ENCODE results near the gene LINGO4. TPM values are rescaled to one million over a fixed set of nuclear protein-coding genes. Genes with fewer than 3 reads are reported as not detected.

The LINGO4 gene
- total RNA-seq, 2 experiments from 2014 or later: not detected

GRCh38 chr1:151849871-151850270 lies 44.7 kb upstream of the LINGO4 start:
- Mint-ChIP-seq H3K27me3 (no peaks in the 10 kb centered on the region), H3K36me3 (ENCODE audit: low read depth) (peaks cover 14% of the 10 kb centered on the region), H3K4me1 (ENCODE audit: low read depth) (peaks cover 26% of the 10 kb centered on the region), H3K9me3 (no peaks in the 10 kb centered on the region), H3K27ac (peak overlapping the region; percentile 27), H3K4me3 (no peak overlapping the region)
- no peak for ATAC-seq
- TF ChIP-seq, protein P1, sequence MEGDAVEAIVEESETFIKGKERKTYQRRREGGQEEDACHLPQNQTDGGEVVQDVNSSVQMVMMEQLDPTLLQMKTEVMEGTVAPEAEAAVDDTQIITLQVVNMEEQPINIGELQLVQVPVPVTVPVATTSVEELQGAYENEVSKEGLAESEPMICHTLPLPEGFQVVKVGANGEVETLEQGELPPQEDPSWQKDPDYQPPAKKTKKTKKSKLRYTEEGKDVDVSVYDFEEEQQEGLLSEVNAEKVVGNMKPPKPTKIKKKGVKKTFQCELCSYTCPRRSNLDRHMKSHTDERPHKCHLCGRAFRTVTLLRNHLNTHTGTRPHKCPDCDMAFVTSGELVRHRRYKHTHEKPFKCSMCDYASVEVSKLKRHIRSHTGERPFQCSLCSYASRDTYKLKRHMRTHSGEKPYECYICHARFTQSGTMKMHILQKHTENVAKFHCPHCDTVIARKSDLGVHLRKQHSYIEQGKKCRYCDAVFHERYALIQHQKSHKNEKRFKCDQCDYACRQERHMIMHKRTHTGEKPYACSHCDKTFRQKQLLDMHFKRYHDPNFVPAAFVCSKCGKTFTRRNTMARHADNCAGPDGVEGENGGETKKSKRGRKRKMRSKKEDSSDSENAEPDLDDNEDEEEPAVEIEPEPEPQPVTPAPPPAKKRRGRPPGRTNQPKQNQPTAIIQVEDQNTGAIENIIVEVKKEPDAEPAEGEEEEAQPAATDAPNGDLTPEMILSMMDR (IDR thresholded peaks at IDR 0.05): no peak
- POLR2A ChIA-PET: interaction anchor here (0.9 to 1.8 kb wide), 2 partner anchors 25 to 87 kb away, joined by 4 read pairs; partner anchors contain the start of gene MRPL9
- DNase-seq: no peak
- CTCF ChIA-PET: no interaction called here
- intact Hi-C loops (cut with micrococcal nuclease): no loop called here

- intact Hi-C loops (cut with micrococcal nuclease): no loop called here
- ATAC-seq (no peak), DNase-seq (no peak)
- H3K4me1 Mint-ChIP-seq (ENCODE audit: low read depth): peaks cover 26% of the 10 kb centered on the region
- H3K9me3 Mint-ChIP-seq: no peaks in the 10 kb centered on the region
- H3K36me3 Mint-ChIP-seq (ENCODE audit: low read depth): peaks cover 21% of the 10 kb centered on the region
- TF ChIP-seq, protein P1 (IDR thresholded peaks at IDR 0.05): no peak
- ChIA-PET POLR2A (interaction anchor here (1.0 to 1.8 kb wide), 3 partner anchors 59 to 97 kb away, joined by 3 to 4 read pairs (median 4); partner anchors contain the start of genes MRPL9 and TDRKH), CTCF (interaction anchor here (1.0 to 1.5 kb wide), 3 partner anchors 9 to 12 kb away, joined by 4 to 5 read pairs (median 4); no protein-coding TSS in a partner anchor)
- H3K27ac Mint-ChIP-seq: peak overlapping the region; percentile 27
- H3K27me3 Mint-ChIP-seq: no peaks in the 10 kb centered on the region
- H3K4me3 Mint-ChIP-seq: no peak overlapping the region
Measured at GRCh38 chr1:151849126-151849525, 43.9 kb upstream of the LINGO4 start.

DNA sequence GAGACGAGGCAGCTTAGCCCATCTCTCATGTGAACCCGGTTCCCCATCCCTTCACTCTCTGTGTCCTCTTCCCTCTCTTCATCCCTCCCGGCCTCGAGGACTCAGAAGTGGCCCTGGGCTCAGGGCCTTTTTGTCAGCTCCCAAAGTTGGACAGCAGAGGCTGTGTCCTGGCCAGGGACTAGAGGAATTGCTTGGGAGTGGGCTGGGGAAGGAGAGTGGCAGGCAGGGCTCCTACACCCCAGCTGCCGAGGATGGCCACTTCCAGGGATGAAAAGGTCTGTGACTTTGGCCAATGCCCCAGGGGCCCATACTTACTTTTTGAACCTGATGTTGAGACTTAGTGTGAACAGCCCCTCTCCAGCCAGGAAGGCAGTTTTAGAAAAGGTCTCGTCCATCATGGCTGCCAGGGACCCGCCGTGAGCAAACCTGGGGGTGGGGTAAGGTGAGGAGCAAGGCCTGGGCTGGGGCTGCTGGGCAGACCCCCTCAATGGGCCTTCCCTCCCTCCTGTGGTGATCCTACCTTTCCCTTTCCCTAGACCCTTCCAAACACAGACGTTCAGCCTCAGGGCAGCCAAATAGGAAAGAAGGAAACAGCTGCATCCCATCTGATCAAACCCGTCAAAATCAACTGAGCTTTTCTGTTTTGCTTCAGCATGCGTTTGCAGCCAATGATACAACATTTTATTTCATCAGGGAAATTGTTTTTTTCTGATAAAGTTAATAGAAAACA lies 42.8 kb upstream of the LINGO4 start:
- no peak for ATAC-seq
- TF ChIP-seq, protein P1 (IDR thresholded peaks at IDR 0.05): no peak
- no peak overlapping the region for H3K4me3 Mint-ChIP-seq
- CTCF ChIA-PET: interaction anchor here (0.6 to 1.5 kb wide), 5 partner anchors 8 to 86 kb away, joined by 3 to 5 read pairs (median 3); no protein-coding TSS in a partner anchor
- POLR2A ChIA-PET: interaction anchor here (0.6 to 1.8 kb wide), 8 partner anchors 8 to 98 kb away, joined by 3 to 5 read pairs (median 4); partner anchors contain the start of genes C2CD4D, MRPL9 and TDRKH
- peak overlapping the region; percentile 62 for H3K27ac Mint-ChIP-seq
- H3K36me3 Mint-ChIP-seq (ENCODE audit: low read depth): peaks cover 22% of the 10 kb centered on the region
- no peak for DNase-seq
- no peaks in the 10 kb centered on the region for H3K9me3 Mint-ChIP-seq
- no peaks in the 10 kb centered on the region for H3K27me3 Mint-ChIP-seq
- H3K4me1 Mint-ChIP-seq (ENCODE audit: low read depth): peaks cover 26% of the 10 kb centered on the region
- intact Hi-C loops (cut with micrococcal nuclease): no loop called here

- intact Hi-C loops (cut with micrococcal nuclease): no loop called here
Measured at GRCh38 chr1:151846686-151847237, 41.5 kb upstream of the LINGO4 start.

More at GRCh38 chr1:151846686-151847237, 41.5 kb upstream of the LINGO4 start:
- ChIA-PET CTCF (interaction anchor here (1.2 kb wide), 1 partner anchor 12 kb away, joined by 3 read pairs; no protein-coding TSS in a partner anchor), POLR2A (no interaction called here)
- ATAC-seq (peak; percentile 40), DNase-seq (no peak)
- Mint-ChIP-seq H3K27ac (peak overlapping the region; percentile 36), H3K27me3 (no peaks in the 10 kb centered on the region), H3K4me1 (ENCODE audit: low read depth) (peaks cover 26% of the 10 kb centered on the region), H3K4me3 (no peak overlapping the region), H3K9me3 (no peaks in the 10 kb centered on the region), H3K36me3 (ENCODE audit: low read depth) (peaks cover 25% of the 10 kb centered on the region)
- TF ChIP-seq, protein P1 (IDR thresholded peaks at IDR 0.05): no peak

Measured in activated CD8-positive, alpha-beta T cell treated with anti-CD3 and anti-CD28 coated beads for 36 hours (primary cell).